Ishikawa (cell line): ENCODE results near the gene CYP11A1.

Experiments
- CEBPB ChIP-seq: IDR thresholded peaks from 2 replicates; pipeline ENCODE4 v1.6.1; 2012
- CREB1 ChIP-seq: IDR thresholded peaks from 2 replicates; pipeline ENCODE4 v1.6.1; 2012; ENCODE audit warnings: low read depth
- EGR1 ChIP-seq: IDR thresholded peaks from 2 replicates; pipeline ENCODE4 v1.6.1; 2012
- EP300 ChIP-seq: IDR thresholded peaks from 2 replicates; pipeline ENCODE4 v1.6.1; 2012; ENCODE audit warnings: borderline replicate concordance
- FOXM1 ChIP-seq: IDR thresholded peaks from 2 replicates; pipeline ENCODE4 v1.6.1; 2012; ENCODE audit warnings: low read depth, borderline replicate concordance
- MAX ChIP-seq: IDR thresholded peaks from 2 replicates; pipeline ENCODE4 v1.6.1; 2012
- NFIC ChIP-seq: IDR thresholded peaks from 2 replicates; pipeline ENCODE4 v1.6.1; 2012
- RAD21 ChIP-seq: IDR thresholded peaks from 2 replicates; pipeline ENCODE4 v1.6.1; 2012; ENCODE audit warnings: low read depth
- REST ChIP-seq: IDR thresholded peaks from 2 replicates; pipeline ENCODE4 v1.6.1; 2012; ENCODE audit warnings: low read depth, mild to moderate bottlenecking
- TAF1 ChIP-seq: IDR thresholded peaks from 2 replicates; pipeline ENCODE4 v1.6.1; 2012; ENCODE audit warnings: low read depth, mild to moderate bottlenecking
- TCF12 ChIP-seq: IDR thresholded peaks from 2 replicates; pipeline ENCODE4 v1.6.1; 2012; ENCODE audit warnings: low read depth
- TEAD4 ChIP-seq: IDR thresholded peaks from 2 replicates; pipeline ENCODE4 v1.6.1; 2012
- USF1 ChIP-seq: IDR thresholded peaks from 2 replicates; pipeline ENCODE4 v1.6.1; 2012
- YY1 ChIP-seq: IDR thresholded peaks from 2 replicates; pipeline ENCODE4 v1.6.1; 2012; ENCODE audit warnings: low read depth
- ZBTB7A ChIP-seq: IDR thresholded peaks from 2 replicates; pipeline ENCODE4 v1.6.1; 2012; ENCODE audit warnings: low read depth

The CYP11A1 gene

GRCh38 chr15:74322558-74323180 is 44.8 kb downstream of the CYP11A1 start:
- peak; percentile 98 for TF ChIP-seq RAD21
- TF ChIP-seq REST, result no peak

GRCh38 chr15:74320352-74321247 is 46.8 kb downstream of the CYP11A1 start:
- TF ChIP-seq TEAD4, result no peak
- TF ChIP-seq RAD21, result peak; percentile 52
- no peak for TF ChIP-seq ZBTB7A

- TF ChIP-seq EP300 (no peak), YY1 (no peak), EGR1 (no peak), TCF12 (no peak), CREB1 (no peak), TEAD4 (no peak), NFIC (no peak), ZBTB7A (no peak), REST (no peak), TAF1 (no peak), FOXM1 (no peak), RAD21 (no peak), MAX (no peak), CEBPB (no peak), USF1 (no peak)
Measured at GRCh38 chr15:74319596-74320351, 47.7 kb downstream of the CYP11A1 start.

GRCh38 chr15:74319138-74319460 is 48.3 kb downstream of the CYP11A1 start:
- no peak for TF ChIP-seq NFIC
- TF ChIP-seq CREB1, result no peak
- TF ChIP-seq REST, result no peak
- TF ChIP-seq MAX, result no peak
- TF ChIP-seq ZBTB7A, result no peak
- TF ChIP-seq YY1, result no peak
- no peak for TF ChIP-seq EGR1
- no peak for TF ChIP-seq USF1
- TF ChIP-seq FOXM1, result no peak
- TF ChIP-seq TAF1, result no peak
- no peak for TF ChIP-seq CEBPB
- no peak for TF ChIP-seq TEAD4
- no peak for TF ChIP-seq EP300
- TF ChIP-seq RAD21, result no peak
- TF ChIP-seq TCF12, result no peak
